Fibroblast of skin of back (primary cell): ENCODE data around the gene PTPN3.

ENCODE experiments used
- DNase-seq: peaks from one replicate; pipeline ENCODE4 v3.0.0-alpha.2; 2013

Gene PTPN3

GRCh38 chr9:109335121-109335520 lies 163.0 kb downstream of the PTPN3 start:
- no peak for DNase-seq

- no peak for DNase-seq
These were observed 166.8 kb downstream of the PTPN3 start for GRCh38 chr9:109331353-109331752.

GRCh38 chr9:109329638-109330258 lies 168.4 kb downstream of the PTPN3 start:
- DNase-seq, result no peak

GRCh38 chr9:109328978-109329637 lies 169.0 kb downstream of the PTPN3 start:
- peak; percentile 40 for DNase-seq
